ENCODE measurements around the gene FSTL5.
"Not testable (repeated sequence)": the region's sequence is repeated elsewhere in the genome, so short reads cannot be mapped to it uniquely, and the experiment has no call there.

Gene FSTL5

DNA sequence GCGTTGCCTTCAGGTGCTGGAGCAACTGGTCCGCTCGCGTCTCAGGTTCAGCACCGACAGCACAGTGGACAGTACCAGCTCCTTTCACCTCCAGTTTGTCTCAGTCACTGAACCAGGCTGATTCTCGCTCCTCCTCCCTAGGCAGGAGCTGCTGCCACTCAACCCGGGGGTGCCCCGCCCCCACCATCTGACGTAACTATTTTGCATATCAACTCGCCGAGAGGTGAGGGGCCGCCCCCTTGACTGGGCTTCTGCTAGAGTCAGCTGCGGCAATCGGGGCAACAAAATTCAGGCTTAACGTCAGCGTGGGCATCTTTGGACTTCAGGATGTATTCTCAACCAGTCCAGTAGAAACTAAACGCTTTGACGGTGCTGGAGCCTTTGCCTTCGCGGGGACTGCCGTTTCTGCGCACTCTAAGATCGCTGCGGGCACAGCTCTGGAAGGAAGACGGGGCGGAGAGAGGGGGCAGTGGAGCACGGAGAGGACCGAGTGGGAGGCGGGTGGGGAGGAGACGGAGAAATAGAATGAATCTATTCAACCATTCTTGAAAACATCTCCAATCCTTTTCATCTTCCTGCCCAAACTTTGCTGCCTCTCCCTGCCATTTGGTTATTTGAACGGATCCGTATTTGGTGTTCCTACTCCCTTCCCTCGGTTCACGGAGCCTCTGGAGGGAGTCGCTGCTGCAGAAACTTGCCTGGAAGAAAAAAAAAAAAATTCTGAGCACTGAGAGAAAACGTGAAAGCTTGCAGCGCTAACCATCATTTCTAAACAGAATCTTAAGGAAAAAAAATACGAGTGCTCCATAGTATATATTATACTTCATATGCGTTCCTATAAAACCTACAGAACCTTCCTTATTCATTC is at the start of gene FSTL5:
FSTL5 (minus strand) TSS at position 109 of the 868 bp plus-strand sequence. CDS start 52,604 bp downstream, outside the sequence.
- no peak within 1 kb of the TSS for H3K4me3 ChIP-seq (ENCODE audit: low read depth, low read length)
- TF ChIP-seq, protein P1, sequence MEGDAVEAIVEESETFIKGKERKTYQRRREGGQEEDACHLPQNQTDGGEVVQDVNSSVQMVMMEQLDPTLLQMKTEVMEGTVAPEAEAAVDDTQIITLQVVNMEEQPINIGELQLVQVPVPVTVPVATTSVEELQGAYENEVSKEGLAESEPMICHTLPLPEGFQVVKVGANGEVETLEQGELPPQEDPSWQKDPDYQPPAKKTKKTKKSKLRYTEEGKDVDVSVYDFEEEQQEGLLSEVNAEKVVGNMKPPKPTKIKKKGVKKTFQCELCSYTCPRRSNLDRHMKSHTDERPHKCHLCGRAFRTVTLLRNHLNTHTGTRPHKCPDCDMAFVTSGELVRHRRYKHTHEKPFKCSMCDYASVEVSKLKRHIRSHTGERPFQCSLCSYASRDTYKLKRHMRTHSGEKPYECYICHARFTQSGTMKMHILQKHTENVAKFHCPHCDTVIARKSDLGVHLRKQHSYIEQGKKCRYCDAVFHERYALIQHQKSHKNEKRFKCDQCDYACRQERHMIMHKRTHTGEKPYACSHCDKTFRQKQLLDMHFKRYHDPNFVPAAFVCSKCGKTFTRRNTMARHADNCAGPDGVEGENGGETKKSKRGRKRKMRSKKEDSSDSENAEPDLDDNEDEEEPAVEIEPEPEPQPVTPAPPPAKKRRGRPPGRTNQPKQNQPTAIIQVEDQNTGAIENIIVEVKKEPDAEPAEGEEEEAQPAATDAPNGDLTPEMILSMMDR (IDR thresholded peaks at IDR 0.05; ENCODE audit: low read depth, low read length): no peak

DNA sequence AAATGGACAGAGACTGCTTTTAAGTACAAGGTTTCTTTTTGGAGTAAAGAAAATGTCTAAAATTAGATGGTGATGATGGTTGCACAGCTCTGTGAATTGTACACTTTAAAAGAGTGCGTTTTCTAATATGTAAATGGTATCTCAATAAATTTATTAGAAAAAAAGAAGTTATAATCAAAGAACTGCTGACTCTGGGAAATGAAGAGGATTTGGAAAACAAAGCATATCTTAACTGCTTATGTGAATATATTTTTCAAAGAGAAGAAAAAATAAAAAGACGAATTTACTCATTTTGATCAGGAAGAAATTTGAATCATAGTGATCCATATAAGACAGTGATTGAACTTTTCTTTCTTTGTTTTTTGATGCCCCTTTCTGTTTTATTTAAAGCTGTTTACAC is 45.9 kb upstream of the FSTL5 start:
- TF ChIP-seq, protein P1 (IDR thresholded peaks at IDR 0.05; ENCODE audit: low read depth, low read length): no peak
- H3K4me3 ChIP-seq (ENCODE audit: low read depth, low read length): no peak overlapping the region

DNA sequence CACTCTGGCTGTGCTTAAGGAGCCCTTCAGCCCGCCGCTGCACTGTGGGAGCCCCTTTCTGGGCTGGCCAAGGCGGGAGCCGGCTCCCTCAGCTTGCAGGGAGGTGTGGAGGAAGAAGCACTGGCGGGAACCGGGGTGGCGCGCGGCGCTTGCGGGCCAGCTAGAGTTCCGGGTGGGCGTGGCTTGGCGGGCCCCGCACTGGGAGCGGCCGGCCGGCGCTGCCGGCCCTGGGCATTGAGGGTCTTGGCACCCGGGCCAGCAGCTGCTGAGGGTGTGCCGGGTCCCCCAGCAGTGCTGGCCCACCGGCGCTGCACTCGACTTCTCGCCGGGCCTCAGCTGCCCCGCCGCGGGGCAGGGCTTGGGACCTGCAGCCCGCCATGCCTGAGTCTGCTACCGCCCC is 39.7 kb upstream of the FSTL5 start:
- not testable (repeated sequence) for H3K4me3 ChIP-seq (ENCODE audit: low read depth, low read length)

DNA sequence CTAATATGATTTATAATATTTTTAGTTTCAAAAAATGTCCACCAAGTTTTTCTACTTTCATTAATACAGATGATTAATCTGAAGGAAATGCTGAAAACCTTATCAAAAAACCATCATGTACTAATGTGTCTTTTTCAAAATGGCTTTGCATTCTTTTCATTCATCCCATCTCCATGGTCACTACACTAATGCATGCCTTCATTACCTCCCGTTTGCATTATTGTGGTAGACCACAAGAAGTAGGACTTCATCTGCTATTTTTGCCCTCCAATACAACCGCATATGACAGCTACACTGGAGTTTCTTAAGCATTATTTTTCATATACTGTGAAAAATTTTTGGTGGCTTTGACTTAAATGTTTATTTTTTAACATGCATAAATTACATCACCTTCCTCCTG is 37.9 kb upstream of the FSTL5 start:
- TF ChIP-seq, protein P1 (IDR thresholded peaks at IDR 0.05; ENCODE audit: low read depth, low read length): no peak
- H3K4me3 ChIP-seq (ENCODE audit: low read depth, low read length): no peak overlapping the region

DNA sequence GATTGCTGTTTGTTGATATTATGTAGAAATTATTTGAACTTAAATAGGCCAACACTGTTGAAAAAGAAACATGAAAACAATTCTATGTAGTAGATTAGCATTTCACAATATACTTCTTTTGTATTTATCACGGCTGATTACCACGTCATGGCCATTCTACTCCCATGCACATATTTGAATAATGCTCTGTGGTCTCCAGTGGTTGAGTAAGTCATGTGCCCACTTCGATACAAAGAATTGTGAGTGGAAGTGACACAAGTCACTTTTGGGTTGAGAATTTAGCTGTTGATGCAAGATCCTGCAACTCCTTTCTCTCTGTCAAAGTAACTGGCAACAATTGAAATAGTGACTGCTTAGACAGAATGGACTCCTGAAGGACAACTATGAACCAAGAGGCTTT is 6.7 kb upstream of the FSTL5 start:
- H3K4me3 ChIP-seq (ENCODE audit: low read depth, low read length): no peak overlapping the region
- TF ChIP-seq, protein P1 (IDR thresholded peaks at IDR 0.05; ENCODE audit: low read depth, low read length): no peak

DNA sequence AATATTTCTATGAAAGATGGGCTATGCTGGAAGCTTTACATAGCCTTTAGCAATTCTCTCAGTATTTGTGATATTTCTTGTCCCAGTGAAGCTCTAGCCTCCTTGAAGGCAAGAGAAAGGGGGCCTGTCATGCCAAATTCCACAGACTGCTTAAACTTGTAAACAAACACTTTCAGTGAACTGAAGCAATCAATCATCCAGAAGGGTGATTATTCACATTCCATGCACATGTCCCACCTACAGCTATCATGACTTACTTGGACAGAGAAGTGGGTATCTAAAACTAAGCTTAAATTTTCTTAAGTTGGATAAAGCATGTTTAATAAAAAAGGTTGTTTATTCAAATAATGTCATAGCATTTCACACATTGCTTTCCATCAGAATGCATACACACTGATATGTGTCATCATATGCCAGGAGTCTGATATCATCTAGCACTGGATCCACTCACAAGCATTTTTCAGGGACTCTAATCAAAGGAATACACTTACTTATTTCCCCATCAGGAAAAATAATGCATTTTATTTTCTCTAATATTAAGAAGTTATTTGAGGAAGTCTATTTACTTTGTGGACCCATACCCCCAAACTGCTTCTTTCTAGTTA is 1.2 kb upstream of the FSTL5 start:
- TF ChIP-seq, protein P1 (IDR thresholded peaks at IDR 0.05; ENCODE audit: low read depth, low read length): no peak
- no peak overlapping the region for H3K4me3 ChIP-seq (ENCODE audit: low read depth, low read length)

DNA sequence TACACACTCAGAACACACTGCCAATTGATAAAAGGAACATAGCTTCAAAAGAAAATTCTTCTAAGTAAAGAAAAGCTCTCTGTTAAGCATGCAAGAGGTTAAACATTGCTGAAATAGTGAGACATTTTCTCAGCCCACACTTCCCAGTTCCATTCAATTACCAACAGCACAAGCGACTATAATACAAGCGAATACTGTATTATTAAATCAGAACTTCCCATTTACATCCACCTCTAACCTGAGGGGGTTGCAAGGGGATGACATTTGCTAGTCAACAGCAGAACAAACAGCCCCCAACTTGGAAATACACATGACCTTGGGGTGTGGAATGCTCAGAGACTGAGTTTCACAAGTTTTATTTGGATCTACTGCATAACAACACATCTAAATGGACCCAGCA is 1.1 kb downstream of the FSTL5 start:
- no peak overlapping the region for H3K4me3 ChIP-seq (ENCODE audit: low read depth, low read length)
- TF ChIP-seq, protein P1 (IDR thresholded peaks at IDR 0.05; ENCODE audit: low read depth, low read length): no peak

All from WI38 (cell line).